K562 (cell line): ENCODE data around the gene MRPL55.

Source experiments
- BRCA1 ChIP-seq, 2 experiments: fragments of 450-650 bp in 1 of 2; sonication (generic) in 1 of 2; formaldehyde crosslinking in 1 of 2; IDR thresholded peaks; 2 replicates each; pipeline versions ENCODE4 v1.5.0 to v1.6.1; 2017 to 2020; ENCODE audit warnings: mild to moderate bottlenecking in 1 of 2, missing genetic modification reagents in 1 of 2
- CHCHD3 ChIP-seq: fragments of 250-450 bp; sonication (Bioruptor Pico); IDR thresholded peaks from 2 replicates; pipeline ENCODE4 v2.1.2; 2022; ENCODE audit warnings: mild to moderate bottlenecking
- CTCF ChIP-seq, 3 experiments: IDR thresholded peaks in 2 of 3; conservative IDR thresholded peaks in 1 of 3; 2 replicates each; pipeline ENCODE4 v1.5.1; 2011 to 2012; ENCODE audit warnings: low read length in 3 of 3, mild to moderate bottlenecking in 3 of 3, control low read depth in 2 of 3, improper control_type of control experiment in 1 of 3, inconsistent platforms in 1 of 3, low read depth in 1 of 3, mixed read lengths in 1 of 3, moderate library complexity in 1 of 3; ENCODE audit not compliant: insufficient read depth in 2 of 3
- MCM2 ChIP-seq: fragments of 450-650 bp; IDR thresholded peaks from 2 replicates; pipeline ENCODE4 v1.6.1; 2017; ENCODE audit warnings: low read depth, mild to moderate bottlenecking
- POLR2A ChIP-seq: fragments of 450-650 bp; conservative IDR thresholded peaks from 2 replicates; pipeline ENCODE4 v1.6.1; 2016
- POLR2AphosphoS5 ChIP-seq: IDR thresholded peaks from 2 replicates; pipeline ENCODE4 v1.6.1; 2011; ENCODE audit warnings: mild to moderate bottlenecking, low read depth, low read length, moderate library complexity; ENCODE audit not compliant: control insufficient read depth, insufficient read depth
- PPARD ChIP-seq: fragments of 250-450 bp; sonication (Bioruptor Pico); IDR thresholded peaks from 2 replicates; pipeline ENCODE4 v1.8.0; 2022; ENCODE audit warnings: inconsistent platforms, mild to moderate bottlenecking, moderate library complexity
- RAD21 ChIP-seq, 2 experiments: fragments of 250-450 bp in 1 of 2; fragments of 450-650 bp in 1 of 2; sonication (Bioruptor Pico) in 1 of 2; formaldehyde crosslinking in 1 of 2; IDR thresholded peaks in 1 of 2; conservative IDR thresholded peaks in 1 of 2; 2 replicates each; pipeline versions ENCODE4 v1.4.0 to v1.8.0; 2020 to 2022; ENCODE audit warnings: mild to moderate bottlenecking in 2 of 2, moderate library complexity in 1 of 2
- RFX5 ChIP-seq: IDR thresholded peaks from 2 replicates; pipeline ENCODE4 v1.6.1; 2011; ENCODE audit warnings: low read depth, mild to moderate bottlenecking, improper control_type of control experiment, low read length
- TF ChIP-seq, protein P1 (sequence below): fragments of 450-650 bp; IDR thresholded peaks from 2 replicates; pipeline ENCODE4 v1.6.1; 2016; ENCODE audit warnings: antibody characterized with exemption

GRCh38 chr1:228091084-228091483, 18.0 kb downstream of the MRPL55 start:
- TF ChIP-seq BRCA1 (IDR thresholded peaks at IDR 0.05) (no peak), BRCA1 (CRISPR knock-in tag; IDR thresholded peaks at IDR 0.05) (no peak), CTCF (IDR thresholded peaks at IDR 0.05 in 2 of 3, conservative IDR thresholded peaks at IDR 0.05 in 1 of 3; ENCODE audit: insufficient read depth in 2 of 3, low read depth in 1 of 3, low read length in 3 of 3) (no peak), POLR2AphosphoS5 (no peak), PPARD (CRISPR knock-in tag) (no peak), MCM2 (no peak), POLR2A (no peak), RFX5 (no peak), RAD21 (CRISPR knock-in tag; conservative IDR thresholded peaks at IDR 0.05 in 1 of 2, IDR thresholded peaks at IDR 0.05 in 1 of 2) (no peak), CHCHD3 (CRISPR knock-in tag) (no peak)
- TF ChIP-seq, protein P1, sequence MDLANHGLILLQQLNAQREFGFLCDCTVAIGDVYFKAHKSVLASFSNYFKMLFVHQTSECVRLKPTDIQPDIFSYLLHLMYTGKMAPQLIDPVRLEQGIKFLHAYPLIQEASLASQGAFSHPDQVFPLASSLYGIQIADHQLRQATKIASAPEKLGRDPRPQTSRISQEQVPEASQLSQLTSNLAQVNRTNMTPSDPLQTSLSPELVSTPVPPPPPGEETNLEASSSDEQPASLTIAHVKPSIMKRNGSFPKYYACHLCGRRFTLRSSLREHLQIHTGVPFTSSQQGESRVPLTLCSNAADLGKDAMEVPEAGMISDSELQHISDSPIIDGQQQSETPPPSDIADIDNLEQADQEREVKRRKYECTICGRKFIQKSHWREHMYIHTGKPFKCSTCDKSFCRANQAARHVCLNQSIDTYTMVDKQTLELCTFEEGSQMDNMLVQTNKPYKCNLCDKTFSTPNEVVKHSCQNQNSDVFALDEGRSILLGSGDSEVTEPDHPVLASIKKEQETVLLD: no peak
